HL-60/S4 treated with retinoic acid at 250 ng/mL for 4 days and 3 days (cell line): ENCODE data around the gene HPX.

Experiments
- in situ Hi-C: fragments of 300-500 bp; cut with MboI; formaldehyde crosslinking; loops from 2 replicates; pipeline ENCODE4 v1.7.0; 2022; ENCODE audit warnings: low sequenced_read_pairs

The HPX gene

GRCh38 chr11:6468712-6469495 lies 28.1 kb upstream of the HPX start:
- in situ Hi-C loops = no loop called here

- in situ Hi-C loops = no loop called here
Measured at GRCh38 chr11:6459099-6459450, 18.3 kb upstream of the HPX start.

- in situ Hi-C loops = no loop called here
Measured at GRCh38 chr11:6458352-6459098, 17.7 kb upstream of the HPX start.

GRCh38 chr11:6457581-6458320 lies 17.0 kb upstream of the HPX start:
- in situ Hi-C loops = no loop called here

- in situ Hi-C loops = no loop called here
Measured at GRCh38 chr11:6456361-6457073, 15.7 kb upstream of the HPX start.

- in situ Hi-C loops = no loop called here
Measured at GRCh38 chr11:6455070-6455469, 14.3 kb upstream of the HPX start.

- in situ Hi-C loops = no loop called here
Measured at GRCh38 chr11:6453152-6453551, 12.4 kb upstream of the HPX start.

- in situ Hi-C loops = no loop called here
Measured at GRCh38 chr11:6452219-6452618, 11.4 kb upstream of the HPX start.

GRCh38 chr11:6448574-6448973 lies 7.8 kb upstream of the HPX start:
- in situ Hi-C loops = no loop called here

- in situ Hi-C loops = no loop called here
Measured at GRCh38 chr11:6443269-6444003, 2.6 kb upstream of the HPX start.

GRCh38 chr11:6442441-6442840 lies 1.7 kb upstream of the HPX start:
- in situ Hi-C loops = no loop called here

GRCh38 chr11:6438979-6439571 lies 1.7 kb downstream of the HPX start:
- in situ Hi-C loops = no loop called here

- in situ Hi-C loops = no loop called here
Measured at GRCh38 chr11:6437993-6438392, 2.8 kb downstream of the HPX start.

GRCh38 chr11:6437423-6437822 lies 3.4 kb downstream of the HPX start:
- in situ Hi-C loops = no loop called here

- in situ Hi-C loops = no loop called here
Measured at GRCh38 chr11:6433998-6434660, 6.7 kb downstream of the HPX start.

GRCh38 chr11:6431861-6432260 lies 8.9 kb downstream of the HPX start:
- in situ Hi-C loops = no loop called here

- in situ Hi-C loops = no loop called here
Measured at GRCh38 chr11:6427516-6427915, 13.3 kb downstream of the HPX start.

GRCh38 chr11:6420677-6421076 lies 20.1 kb downstream of the HPX start:
- in situ Hi-C loops = no loop called here

- in situ Hi-C loops = no loop called here
Measured at GRCh38 chr11:6419009-6419631, 21.7 kb downstream of the HPX start, which contains the start of gene APBB1. TSS of gene APBB1 (minus strand) at chr11:6419094. CDS start at chr11:6411347, 7,747 bp downstream.
